Right atrium auricular region (tissue), 2 donors: ENCODE data around the gene LRRC28. TPM values are rescaled to one million over a fixed set of nuclear protein-coding genes. Genes with fewer than 3 reads are reported as not detected.
A peak's percentile ranks its signal among the peaks of the same experiment; 100 is the strongest.

Experiments
- DNase-seq: peaks from one replicate; pipeline ENCODE4 v3.0.0-alpha.2; 2019; ENCODE audit warnings: low spot score
- H3K27ac ChIP-seq, 2 donors: fragments of 200-600 bp; sonication (generic); 1 replicate in 1 of 2; 2 replicates in 1 of 2; pipeline ENCODE4 v1.5.1; 2016 to 2019
- H3K27me3 ChIP-seq, 2 donors: fragments of 200-600 bp; sonication (generic); one replicate each; pipeline versions ENCODE4 v1.5.1 to v1.6.0; 2017 to 2019
- H3K36me3 ChIP-seq: fragments of 200-600 bp; sonication (generic); one replicate; pipeline ENCODE4 v1.5.1; 2016
- H3K4me1 ChIP-seq, 2 donors: fragments of 200-600 bp; sonication (generic); one replicate each; pipeline versions ENCODE4 v1.5.1 to v1.6.0; 2017 to 2019
- H3K4me3 ChIP-seq, 2 donors: fragments of 200-600 bp; sonication (generic); 1 replicate in 1 of 2; 2 replicates in 1 of 2; pipeline ENCODE4 v1.5.1; 2017 to 2019; ENCODE audit warnings: mild to moderate bottlenecking in 1 of 2, moderate library complexity in 1 of 2
- H3K9me3 ChIP-seq, 2 donors: fragments of 200-600 bp; sonication (generic); one replicate each; pipeline ENCODE4 v1.5.1; 2019
- total RNA-seq, 2 donors: library from RNA; depleted of rRNA; stranded (reverse); fragments of >200 nt; gene quantifications; one replicate each; pipeline ENCODE4 v1.1.0, GENCODE V29; 2016
- TF ChIP-seq, protein P1 (sequence below), 2 donors: fragments of 200-600 bp; sonication (generic); IDR thresholded peaks; one replicate each; pipeline ENCODE4 v1.5.1; 2019; ENCODE audit warnings: antibody characterized with exemption in 2 of 2

Gene LRRC28
- total RNA-seq, 2 donors from 2014 or later: 29.8 to 34.5 TPM

DNA sequence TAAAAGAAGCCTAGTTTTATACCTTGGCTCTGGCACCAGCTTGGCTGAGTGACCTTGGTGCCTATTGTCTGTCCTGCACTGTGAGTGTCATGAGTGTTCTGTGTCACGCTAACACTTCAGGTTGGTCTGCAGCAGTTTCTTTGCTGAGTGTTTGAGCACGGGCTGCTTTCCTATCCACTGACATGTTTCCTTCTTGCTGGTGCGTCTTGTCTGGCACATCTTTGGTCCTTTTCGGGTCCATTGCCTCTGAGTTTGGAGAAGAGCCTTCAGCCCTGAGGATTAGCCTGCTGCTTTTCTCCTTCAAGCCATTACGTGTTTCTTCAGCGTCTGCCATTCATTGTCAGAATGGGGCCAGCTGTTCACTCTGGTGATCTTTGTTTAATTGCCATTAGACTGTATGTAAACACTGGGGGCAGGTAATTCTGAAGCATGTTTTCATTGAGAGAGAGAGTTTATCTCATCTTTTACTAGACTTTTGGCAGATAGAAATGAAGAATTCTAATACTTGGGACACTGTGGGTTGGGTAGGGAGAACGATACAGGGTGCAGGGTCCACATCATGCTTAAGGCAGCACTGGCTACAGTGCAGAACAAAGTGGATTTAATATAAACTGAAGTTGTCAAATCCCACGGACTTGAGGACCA lies 55.5 kb downstream of the LRRC28 start:
- Histone ChIP-seq H3K36me3 (no peaks in the 10 kb centered on the region), H3K27ac (peak overlapping the region; percentile 63 to 84), H3K4me1 (peaks cover 0 to 16% of the 10 kb centered on the region in 2 donors), H3K27me3 (no peaks in the 10 kb centered on the region), H3K9me3 (no peaks in the 10 kb centered on the region), H3K4me3 (peak overlapping the region; percentile 3 to 20)
- TF ChIP-seq, protein P1, sequence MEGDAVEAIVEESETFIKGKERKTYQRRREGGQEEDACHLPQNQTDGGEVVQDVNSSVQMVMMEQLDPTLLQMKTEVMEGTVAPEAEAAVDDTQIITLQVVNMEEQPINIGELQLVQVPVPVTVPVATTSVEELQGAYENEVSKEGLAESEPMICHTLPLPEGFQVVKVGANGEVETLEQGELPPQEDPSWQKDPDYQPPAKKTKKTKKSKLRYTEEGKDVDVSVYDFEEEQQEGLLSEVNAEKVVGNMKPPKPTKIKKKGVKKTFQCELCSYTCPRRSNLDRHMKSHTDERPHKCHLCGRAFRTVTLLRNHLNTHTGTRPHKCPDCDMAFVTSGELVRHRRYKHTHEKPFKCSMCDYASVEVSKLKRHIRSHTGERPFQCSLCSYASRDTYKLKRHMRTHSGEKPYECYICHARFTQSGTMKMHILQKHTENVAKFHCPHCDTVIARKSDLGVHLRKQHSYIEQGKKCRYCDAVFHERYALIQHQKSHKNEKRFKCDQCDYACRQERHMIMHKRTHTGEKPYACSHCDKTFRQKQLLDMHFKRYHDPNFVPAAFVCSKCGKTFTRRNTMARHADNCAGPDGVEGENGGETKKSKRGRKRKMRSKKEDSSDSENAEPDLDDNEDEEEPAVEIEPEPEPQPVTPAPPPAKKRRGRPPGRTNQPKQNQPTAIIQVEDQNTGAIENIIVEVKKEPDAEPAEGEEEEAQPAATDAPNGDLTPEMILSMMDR (IDR thresholded peaks at IDR 0.05): no peak
- DNase-seq: no peak

DNA sequence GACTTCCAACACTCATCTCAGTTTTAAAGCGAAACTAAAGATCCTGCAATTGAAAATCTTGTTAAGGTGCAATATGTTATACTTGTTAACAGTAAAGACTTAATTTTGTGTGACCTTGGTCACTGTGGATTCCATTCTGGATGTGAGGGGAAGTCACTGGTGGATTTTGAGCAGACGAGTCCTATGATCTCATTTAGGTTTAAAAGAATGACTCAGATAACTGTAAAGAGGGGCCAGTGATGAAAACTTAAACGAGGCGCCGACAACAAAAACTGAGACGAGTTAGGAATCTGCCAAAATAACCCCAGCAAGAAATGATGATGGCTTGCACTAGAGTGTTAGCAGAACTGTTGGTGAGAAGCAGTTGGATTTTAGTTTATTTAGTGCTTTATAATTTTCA lies 56.5 kb downstream of the LRRC28 start:
- Histone ChIP-seq H3K9me3 (peaks cover under 1 to 6% of the 10 kb centered on the region in 2 donors), H3K4me3 (peak overlapping the region in 1 of 2 donors; percentile 7), H3K27me3 (no peaks in the 10 kb centered on the region), H3K4me1 (peaks cover 0 to 16% of the 10 kb centered on the region in 2 donors), H3K27ac (peak overlapping the region; percentile 63 to 84), H3K36me3 (no peaks in the 10 kb centered on the region)
- DNase-seq: no peak
- TF ChIP-seq, protein P1 (IDR thresholded peaks at IDR 0.05): no peak

DNA sequence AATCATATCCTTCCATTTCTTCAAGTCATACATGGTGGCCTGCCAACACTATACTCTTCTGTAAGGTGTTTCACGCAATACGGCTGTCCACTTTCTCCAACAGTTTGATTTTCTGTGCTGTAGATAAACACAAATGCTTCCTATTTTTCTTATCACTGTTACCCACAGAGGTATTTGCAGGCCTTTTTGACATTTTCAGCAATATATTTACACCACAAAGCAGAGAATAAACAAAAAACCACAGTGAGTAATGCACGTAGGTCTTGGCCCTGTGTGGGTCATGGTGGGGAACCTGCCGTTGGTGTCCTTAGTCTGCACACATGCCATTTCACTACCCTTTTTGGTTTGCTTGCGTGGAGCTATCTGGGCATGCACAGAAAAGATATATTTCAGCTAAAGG lies 59.5 kb downstream of the LRRC28 start:
- Histone ChIP-seq H3K27ac (no peak overlapping the region), H3K27me3 (no peaks in the 10 kb centered on the region), H3K9me3 (peaks cover 4 to 16% of the 10 kb centered on the region in 2 donors), H3K4me1 (peaks cover 0 to 13% of the 10 kb centered on the region in 2 donors), H3K4me3 (no peak overlapping the region), H3K36me3 (no peaks in the 10 kb centered on the region)
- TF ChIP-seq, protein P1 (IDR thresholded peaks at IDR 0.05): no peak
- DNase-seq: no peak

DNA sequence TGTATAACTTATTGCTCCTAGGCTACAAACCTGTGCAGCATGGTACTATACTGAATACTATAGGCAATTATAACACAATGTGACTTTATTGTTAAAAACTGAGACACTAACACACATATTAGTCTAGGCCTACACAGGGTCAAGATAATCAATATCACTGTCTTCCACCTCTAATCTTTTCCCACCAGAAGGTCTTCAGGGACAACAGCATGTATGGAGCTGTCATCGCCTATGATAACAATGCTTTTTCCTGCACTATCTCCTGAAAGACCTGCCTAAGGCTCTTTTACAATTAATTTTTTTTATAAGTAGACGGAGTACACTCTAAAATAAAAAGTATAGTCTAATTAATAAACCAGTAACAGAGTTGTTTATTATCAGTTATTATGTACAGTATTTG lies 60.9 kb downstream of the LRRC28 start:
- no peaks in the 10 kb centered on the region for H3K27me3 ChIP-seq
- no peak overlapping the region for H3K4me3 ChIP-seq

DNA sequence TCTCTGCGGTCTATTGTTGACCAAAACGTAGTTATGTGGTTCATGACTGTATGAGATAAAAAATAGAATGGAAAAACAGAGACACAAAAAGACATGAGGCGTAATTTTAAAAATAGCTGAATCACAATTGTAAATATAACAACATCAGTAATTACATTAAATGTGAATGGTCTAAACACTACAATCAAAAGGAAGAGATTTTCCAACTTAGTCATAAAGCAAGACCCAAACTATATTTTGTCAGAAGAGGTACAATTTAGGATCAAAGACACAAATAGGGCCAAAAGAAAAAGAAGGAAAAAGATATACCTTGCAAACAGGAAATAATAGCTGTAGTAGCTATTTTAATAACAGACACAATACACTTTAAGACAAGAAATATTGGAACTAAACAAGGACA lies 61.5 kb downstream of the LRRC28 start:
- peaks cover 4 to 16% of the 10 kb centered on the region in 2 donors for H3K9me3 ChIP-seq
- H3K27me3 ChIP-seq: no peaks in the 10 kb centered on the region
- H3K36me3 ChIP-seq: no peaks in the 10 kb centered on the region

More for the DNA sequence above, 60.9 kb downstream of the LRRC28 start:
- no peaks in the 10 kb centered on the region for H3K4me1 ChIP-seq
- TF ChIP-seq, protein P1 (IDR thresholded peaks at IDR 0.05): no peak
- no peak for DNase-seq
- H3K9me3 ChIP-seq: peaks cover 4 to 16% of the 10 kb centered on the region in 2 donors
- no peak overlapping the region for H3K27ac ChIP-seq
- H3K36me3 ChIP-seq: no peaks in the 10 kb centered on the region

More for the DNA sequence above, 61.5 kb downstream of the LRRC28 start:
- DNase-seq: no peak
- TF ChIP-seq, protein P1 (IDR thresholded peaks at IDR 0.05): no peak
- H3K4me3 ChIP-seq: no peak overlapping the region
- H3K27ac ChIP-seq: no peak overlapping the region
- H3K4me1 ChIP-seq: no peaks in the 10 kb centered on the region
